Activated CD8-positive, alpha-beta memory T cell treated with anti-CD3 and anti-CD28 coated beads, Interleukin-2, amount 50 U/mL, for 24 hours (primary cell): ENCODE measurements around the gene SEC22A.

ENCODE experiments used
- DNase-seq: peaks from one replicate; pipeline ENCODE4 v3.0.0-alpha.2; 2020; ENCODE audit errors: extremely low read depth

SEC22A gene

GRCh38 chr3:123201557-123202427, at the start of gene SEC22A:
Gene SEC22A, plus strand, starts transcription at chr3:123201943. Its CDS starts 7,275 bp downstream, at chr3:123209218.
- peak; percentile 93 for DNase-seq

- no peak for DNase-seq
These were observed 49.1 kb upstream of the SEC22A start for GRCh38 chr3:123152687-123153086.

DNA sequence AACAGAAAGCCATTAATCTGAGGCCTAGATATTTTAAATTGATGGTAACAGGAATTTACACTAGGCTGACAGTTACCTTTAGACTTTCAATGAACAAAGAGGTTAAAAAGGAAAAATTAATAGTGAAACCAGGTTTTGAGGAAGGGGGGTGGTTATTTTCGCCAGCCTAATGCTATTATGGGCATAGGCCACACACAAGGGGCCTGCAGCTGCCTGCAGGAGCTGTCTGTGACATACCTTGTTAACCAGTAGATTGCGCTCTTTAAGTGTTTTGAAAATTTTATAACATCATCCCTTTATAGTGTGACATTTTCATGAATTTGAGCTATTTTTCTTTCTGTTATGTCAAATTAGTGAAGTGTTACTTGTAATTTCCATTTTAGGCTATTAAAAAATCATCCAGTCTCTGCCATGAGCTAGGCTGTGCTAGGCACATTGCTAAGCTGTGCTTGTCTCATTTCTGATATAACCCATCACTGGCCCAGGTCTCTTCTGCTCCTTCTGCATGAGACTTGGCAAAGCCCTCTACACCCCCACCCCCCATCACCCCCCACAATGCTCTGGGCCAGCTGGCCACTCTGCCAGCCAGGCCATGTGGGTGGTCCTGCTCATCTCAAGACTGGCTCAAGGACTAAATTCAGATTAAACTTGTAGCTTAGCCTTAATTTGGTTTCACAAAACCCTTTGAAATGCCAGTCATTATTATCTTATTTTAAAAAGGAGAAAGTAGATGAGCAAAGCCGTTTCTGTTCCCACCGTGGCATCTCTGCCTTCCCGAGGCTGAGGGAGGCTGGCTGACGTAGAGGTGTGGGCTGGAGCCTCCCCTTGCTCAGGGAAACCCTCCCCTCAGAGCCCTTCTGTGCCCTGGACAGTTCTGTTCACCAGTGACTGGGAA, 48.4 kb upstream of the SEC22A start:
- DNase-seq, result no peak

DNA sequence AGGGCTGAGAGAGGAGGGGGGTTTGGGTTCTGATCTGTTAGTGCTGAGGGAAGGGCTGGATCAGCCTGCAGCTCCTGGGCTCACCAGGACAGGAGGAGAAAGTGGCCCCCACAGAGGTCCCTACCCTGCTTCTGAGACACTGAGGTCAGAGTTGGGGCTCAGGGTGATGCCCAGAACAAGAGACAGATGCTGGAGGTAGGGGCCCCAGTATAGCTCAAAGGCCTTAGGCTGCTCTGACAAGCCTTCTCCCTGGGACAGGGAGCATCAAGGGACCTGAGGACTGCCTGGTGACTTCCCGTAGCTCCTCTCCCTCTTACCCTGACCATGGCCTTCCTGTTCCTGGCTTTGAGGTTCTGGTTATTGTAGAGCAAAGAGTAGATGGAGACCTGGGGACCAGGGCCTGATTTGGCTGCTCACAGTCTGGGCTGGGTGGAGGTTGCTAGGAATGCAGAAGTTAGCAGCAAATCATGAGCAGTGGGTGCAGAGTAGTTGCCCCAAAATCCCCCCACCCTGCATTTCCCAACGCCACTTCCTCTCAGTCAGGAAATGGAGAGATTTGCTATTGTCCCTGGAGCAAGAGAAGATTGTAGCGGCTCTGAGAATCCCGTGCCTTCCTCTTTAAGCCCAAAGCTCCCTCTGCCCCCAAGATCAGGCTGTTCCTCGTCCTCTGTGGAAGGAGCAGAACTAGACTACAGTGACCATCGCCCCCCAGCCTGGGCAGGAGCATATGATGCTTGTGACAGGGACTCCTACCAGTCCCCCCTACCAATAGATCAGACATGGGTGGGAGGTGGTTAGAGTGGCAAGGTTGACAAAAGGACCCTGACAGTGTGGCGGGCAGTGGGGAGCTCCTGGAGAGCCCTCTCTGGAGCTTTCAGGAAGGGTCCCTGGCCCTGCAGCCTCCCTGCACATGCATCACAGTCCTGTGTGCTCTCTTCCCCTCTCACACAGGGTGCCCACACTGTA, 47.4 kb upstream of the SEC22A start:
- no peak for DNase-seq

- DNase-seq, result no peak
These were observed 46.2 kb upstream of the SEC22A start for GRCh38 chr3:123155471-123156011.

DNA sequence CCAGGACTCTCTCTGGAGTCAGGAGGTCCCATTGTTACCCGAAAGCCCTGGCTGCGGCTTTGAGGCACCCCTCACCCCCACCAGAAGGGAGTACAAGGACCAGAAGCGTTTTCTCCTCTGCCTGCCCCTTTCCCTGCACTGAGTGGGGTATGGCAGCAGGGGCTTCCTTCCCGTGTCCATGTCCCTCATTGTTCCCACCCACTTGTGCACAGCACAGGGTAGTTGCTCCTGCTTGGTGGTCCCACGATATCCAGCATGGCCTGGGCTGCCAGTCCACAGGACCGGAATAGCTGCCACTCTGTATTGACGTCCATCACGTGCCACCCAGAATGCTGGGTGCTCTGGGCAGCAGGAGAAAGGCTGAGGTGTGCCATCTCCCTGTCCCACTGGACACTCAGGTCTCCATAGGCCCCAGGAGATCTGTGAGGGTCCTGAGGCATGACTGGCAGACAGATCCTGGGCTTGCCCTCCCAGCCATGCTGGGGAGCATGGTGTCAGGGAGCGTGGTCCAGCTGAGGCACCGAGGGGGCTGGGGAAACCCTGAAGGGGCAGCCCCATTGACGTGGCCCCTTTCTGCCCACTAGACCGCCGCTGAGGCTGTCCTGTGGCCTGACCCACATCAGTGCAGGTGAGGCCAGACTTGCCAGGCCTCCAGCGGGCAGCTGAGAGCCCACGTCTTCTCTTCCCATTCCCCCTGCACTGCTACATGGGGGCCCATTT, 45.3 kb upstream of the SEC22A start:
- DNase-seq, result no peak

GRCh38 chr3:123157209-123157597, 44.5 kb upstream of the SEC22A start:
- DNase-seq, result no peak

GRCh38 chr3:123157598-123158287, 44.0 kb upstream of the SEC22A start:
- no peak for DNase-seq

DNA sequence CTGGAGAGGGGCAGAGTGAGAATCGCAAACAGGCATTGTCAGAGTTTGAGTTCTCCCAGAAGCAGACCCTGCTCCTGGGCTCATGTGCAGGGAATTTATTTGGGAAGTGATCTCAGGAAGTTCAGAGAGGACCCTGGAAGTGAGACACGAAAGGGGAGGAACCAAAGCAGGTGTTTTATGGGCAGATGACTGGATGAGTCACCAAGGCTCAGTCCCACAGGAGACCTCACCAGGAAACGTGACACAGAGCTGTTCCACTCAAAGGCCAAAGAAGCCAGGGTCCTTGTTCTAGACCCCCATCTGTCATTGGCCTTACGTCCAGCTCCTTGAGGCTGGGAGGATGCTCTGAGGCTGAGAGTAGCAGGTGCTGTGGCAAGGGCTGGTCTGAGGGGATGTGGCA, 43.4 kb upstream of the SEC22A start:
- DNase-seq, result no peak

DNA sequence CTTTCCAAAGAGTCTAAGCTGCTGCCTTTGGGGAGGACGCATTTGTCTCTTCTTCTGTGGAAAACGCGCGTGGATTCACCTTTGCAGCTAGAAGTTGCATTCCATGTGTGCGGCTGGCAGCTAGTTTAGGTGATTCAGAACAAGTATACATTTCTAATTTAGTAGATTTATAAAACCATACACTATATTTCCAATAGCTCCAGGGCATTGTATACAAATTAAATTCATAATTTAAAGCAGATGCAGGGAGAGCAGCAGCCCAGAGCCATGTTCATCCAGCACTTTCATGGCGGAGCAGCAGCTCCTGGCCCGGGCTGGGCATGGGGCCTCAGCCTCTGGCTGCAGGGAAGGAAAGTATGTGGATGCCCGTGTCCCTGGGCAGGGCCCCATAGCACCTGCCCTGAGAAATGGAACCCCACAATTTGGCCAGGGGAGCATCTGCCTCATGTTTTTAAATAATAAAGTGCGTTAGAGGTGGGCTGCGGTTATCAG, 42.8 kb upstream of the SEC22A start:
- DNase-seq, result no peak

- DNase-seq, result no peak
These were observed 41.7 kb upstream of the SEC22A start for GRCh38 chr3:123159926-123160635.

- DNase-seq, result no peak
These were observed 40.6 kb upstream of the SEC22A start for GRCh38 chr3:123161167-123161566.

DNA sequence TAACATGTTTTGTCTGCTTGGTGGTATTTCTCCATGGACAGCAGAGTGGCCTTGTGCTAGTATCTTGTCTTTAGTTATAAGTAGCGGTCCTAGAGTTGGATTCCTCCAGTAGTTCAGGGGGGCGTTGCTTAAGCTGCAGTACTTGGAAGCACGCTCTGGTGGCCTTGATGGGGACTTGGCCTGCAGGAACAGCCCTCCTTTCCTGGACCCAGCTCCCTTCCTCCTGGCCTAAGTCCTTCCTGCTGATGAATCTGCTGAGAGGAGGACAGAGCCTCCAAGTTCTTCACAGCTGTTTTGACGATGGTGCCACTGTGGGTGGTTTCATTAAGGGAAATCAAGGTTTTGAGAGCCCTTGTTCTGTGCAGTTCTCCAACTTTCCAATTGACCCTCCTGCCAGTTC, 38.6 kb upstream of the SEC22A start:
- no peak for DNase-seq

DNA sequence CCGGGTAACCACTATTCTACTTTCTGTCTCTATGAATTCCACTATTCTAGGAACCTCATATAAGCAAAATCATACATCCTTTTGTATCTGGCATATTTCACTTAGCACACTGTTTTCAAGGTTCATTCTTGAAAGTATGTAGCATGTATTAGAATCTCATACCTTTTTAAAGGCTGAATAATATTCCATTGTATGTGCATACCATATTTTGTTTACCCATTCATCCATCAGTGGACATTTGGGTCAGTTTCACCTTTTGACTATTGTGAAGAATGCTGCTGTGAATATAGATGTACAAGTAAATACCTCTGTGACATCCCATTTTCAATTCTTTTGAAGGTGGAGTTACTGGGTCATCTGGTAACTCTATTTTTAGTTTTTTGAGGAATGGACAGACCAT, 36.6 kb upstream of the SEC22A start:
- no peak for DNase-seq

- DNase-seq, result no peak
These were observed 34.1 kb upstream of the SEC22A start for GRCh38 chr3:123167686-123168085.

DNA sequence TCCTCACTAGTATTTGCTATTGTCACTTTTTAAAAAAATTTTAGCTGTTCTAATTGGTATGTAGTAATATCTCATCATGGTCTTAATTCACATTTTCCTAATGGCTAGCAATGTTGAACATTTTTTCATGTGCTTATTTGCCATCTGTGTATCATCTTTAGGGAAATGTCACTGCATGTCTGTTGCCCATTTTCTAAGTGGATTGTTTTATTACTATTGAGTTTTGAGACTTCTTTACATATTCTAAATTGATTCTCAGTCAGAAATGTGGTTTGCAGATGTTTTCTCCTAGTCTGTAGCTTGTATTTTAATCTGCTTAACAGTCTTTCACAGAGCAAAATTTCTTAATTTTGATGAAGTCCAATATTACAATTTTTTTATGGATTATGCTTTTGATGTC, 33.6 kb upstream of the SEC22A start:
- DNase-seq, result no peak

GRCh38 chr3:123168605-123169004, 33.1 kb upstream of the SEC22A start:
- DNase-seq, result no peak

- no peak for DNase-seq
These were observed 32.2 kb upstream of the SEC22A start for GRCh38 chr3:123169492-123169929.

DNA sequence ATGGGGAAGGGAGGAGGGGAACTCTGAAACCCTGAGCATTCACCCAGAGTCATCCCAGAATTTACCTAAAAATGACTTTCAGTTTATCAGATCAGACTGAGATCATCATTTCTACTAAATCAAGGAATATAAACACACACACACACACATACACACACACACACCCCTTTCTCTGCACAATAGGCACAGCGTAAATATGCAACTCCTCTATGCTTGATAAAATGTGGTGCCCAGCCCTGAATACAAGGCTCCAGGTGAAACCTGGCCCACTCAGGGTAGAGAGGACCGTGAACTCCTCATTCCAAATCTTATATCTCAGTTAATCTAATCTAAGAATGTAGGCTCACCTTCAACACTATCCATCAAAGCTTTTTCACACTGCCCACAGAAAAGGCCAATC, 31.8 kb upstream of the SEC22A start:
- no peak for DNase-seq
